Astrocyte of the spinal cord (primary cell): ENCODE data around the gene TNFSF13.

Experiments
- DNase-seq: peaks from one replicate; pipeline ENCODE4 v3.0.0; 2011; ENCODE audit warnings: low read depth, low spot score
- H3K4me3 ChIP-seq: 2 replicates; pipeline ENCODE4 v1.5.1; 2011; ENCODE audit warnings: low read depth, mild to moderate bottlenecking, low read length, moderate library complexity
- in situ Hi-C: cut with HindIII; loops from 2 replicates; pipeline ENCODE4 v1.10.0; 2017; ENCODE audit warnings: low sequenced_read_pairs
- TF ChIP-seq, protein P1 (sequence below): IDR thresholded peaks from 2 replicates; pipeline ENCODE4 v1.5.1; 2012; ENCODE audit warnings: low read depth, mild to moderate bottlenecking, low read length, inconsistent platforms

The TNFSF13 gene

DNA sequence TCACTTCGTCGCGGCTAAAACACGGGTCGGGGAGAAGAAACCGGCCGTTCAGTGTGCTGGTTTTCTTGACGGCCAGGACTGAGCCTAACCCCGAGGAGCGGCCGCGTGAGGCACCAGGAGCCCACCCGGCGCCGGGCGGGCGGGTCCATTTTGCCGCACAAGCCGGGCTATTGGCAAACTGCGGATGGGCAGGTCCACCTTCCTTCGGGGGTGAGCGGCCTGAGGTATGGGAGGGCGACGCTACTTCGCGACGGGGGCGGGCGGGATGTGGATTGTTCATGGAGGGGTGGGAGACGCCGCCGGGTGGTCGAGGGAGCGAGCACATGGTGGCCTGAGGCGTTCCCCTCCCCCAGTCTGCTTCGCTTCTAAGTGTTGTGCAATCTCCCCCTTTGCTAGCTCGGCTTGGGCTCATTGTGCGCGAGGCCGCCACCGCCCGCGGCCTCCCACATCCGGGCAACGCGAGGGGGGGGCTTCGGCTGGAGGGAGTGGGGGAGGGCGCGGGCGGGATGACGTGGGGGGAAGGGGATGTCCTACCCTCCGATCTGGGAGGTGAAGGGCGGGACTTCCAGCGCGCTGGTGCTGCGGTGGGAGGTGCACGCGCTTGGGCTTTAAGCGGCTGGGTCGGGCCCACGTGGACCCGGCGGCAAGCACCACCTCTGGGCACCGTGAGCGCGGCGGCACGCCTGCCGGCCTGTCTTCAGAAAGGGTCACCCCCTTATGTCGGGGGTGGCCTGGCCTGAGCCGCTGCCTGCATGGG lies 15.0 kb downstream of the TNFSF13 start:
- peak; percentile 94 for DNase-seq
- TF ChIP-seq, protein P1, sequence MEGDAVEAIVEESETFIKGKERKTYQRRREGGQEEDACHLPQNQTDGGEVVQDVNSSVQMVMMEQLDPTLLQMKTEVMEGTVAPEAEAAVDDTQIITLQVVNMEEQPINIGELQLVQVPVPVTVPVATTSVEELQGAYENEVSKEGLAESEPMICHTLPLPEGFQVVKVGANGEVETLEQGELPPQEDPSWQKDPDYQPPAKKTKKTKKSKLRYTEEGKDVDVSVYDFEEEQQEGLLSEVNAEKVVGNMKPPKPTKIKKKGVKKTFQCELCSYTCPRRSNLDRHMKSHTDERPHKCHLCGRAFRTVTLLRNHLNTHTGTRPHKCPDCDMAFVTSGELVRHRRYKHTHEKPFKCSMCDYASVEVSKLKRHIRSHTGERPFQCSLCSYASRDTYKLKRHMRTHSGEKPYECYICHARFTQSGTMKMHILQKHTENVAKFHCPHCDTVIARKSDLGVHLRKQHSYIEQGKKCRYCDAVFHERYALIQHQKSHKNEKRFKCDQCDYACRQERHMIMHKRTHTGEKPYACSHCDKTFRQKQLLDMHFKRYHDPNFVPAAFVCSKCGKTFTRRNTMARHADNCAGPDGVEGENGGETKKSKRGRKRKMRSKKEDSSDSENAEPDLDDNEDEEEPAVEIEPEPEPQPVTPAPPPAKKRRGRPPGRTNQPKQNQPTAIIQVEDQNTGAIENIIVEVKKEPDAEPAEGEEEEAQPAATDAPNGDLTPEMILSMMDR: no peak
- peak overlapping the region; percentile 82 for H3K4me3 ChIP-seq
- in situ Hi-C loops: no loop called here

DNA sequence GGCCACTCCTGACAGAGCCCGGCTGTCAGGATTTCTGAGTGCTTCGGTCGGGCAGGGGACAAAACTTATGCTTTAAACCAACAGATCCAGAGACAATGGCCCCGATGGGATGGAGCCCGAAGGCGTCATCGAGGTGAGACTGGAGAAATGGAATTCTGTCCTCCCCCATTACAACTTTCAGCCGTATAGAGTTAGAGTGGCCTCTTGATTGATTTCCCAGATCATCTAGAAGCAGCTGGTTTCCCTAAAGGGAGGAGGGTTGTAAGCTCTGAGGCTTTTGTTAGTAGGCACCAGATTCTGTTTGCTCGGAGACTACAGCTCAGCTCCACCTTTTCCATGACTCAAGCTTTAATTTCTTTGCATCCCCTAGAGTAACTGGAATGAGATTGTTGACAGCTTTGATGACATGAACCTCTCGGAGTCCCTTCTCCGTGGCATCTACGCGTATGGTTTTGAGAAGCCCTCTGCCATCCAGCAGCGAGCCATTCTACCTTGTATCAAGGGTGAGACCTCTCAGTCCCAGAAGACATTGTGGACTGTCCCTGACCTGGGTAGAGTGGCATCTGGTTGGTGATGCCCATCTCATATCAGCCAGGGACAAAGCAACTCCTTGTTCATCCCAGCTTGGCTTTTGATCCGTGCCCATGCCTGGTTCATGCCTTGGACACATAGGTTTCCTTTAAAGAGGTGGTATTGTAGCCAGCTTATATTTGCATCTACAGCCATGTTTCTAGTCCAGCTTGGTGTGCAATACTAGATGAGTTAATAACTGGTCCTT lies 15.8 kb downstream of the TNFSF13 start:
- peak; percentile 16 for DNase-seq
- TF ChIP-seq, protein P1: no peak
- peak overlapping the region; percentile 82 for H3K4me3 ChIP-seq
- in situ Hi-C loops: no loop called here

DNA sequence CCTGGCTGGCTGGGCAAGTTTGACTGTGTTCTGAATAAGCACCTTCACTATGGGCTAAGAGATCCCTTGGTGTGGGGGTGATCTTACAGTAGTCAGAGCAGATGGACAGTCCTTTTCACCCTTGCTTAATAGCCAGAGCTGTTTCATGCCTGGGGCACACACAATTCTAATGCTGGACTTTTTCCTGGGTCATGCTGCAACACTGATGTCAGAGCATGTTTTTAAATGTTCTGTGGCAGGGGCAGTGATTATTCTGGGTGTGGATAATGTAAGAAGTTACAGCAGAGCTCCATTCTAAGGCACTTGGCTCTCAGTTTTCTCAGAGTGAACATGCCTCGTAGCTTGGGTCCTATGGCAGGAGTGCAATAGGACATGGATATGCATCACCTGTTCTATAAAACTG lies 16.9 kb downstream of the TNFSF13 start:
- peak overlapping the region; percentile 3 for H3K4me3 ChIP-seq
- no peak for DNase-seq
- TF ChIP-seq, protein P1: no peak
- in situ Hi-C loops: no loop called here

DNA sequence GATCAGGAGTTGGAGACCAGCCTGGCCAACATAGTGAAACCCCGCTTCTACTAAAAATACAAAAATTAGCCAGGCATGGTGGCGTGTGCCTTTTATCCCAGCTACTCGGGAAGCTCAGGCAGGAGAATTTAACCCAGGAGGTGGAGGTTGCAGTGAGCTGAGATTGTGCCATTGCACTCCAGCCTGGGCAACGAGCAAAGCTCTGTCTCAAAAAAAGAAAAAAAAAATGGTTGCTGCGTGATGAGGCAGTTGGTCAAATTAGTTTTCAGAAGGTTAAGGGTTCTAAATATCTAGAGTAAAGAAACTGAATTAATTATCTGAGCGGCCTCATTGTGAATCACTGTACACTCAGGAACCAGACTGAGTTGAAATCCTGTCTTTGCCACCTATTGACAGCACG lies 17.4 kb downstream of the TNFSF13 start:
- H3K4me3 ChIP-seq: no peak overlapping the region
- DNase-seq: no peak
- in situ Hi-C loops: no loop called here
- TF ChIP-seq, protein P1: no peak

DNA sequence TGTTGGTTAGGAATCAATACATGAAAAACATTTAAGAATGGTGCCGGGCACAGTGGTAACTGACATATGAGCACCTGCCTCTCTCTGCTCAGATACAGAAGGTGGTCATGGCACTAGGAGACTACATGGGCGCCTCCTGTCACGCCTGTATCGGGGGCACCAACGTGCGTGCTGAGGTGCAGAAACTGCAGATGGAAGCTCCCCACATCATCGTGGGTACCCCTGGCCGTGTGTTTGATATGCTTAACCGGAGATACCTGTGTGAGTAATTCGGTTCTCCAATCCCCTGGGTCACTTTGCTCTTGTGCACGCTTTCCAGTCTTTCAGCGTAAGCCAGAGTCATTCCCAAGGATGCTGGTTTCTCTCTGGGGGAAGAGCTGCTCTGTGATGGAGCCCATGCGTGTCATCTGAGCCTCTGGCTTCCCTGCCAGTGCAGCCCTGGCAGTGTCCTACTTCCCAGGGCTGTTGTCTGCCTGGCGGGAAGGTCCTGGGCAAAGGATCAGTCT lies 17.9 kb downstream of the TNFSF13 start:
- no peak overlapping the region for H3K4me3 ChIP-seq
- in situ Hi-C loops: no loop called here
- TF ChIP-seq, protein P1: no peak
- DNase-seq: no peak

DNA sequence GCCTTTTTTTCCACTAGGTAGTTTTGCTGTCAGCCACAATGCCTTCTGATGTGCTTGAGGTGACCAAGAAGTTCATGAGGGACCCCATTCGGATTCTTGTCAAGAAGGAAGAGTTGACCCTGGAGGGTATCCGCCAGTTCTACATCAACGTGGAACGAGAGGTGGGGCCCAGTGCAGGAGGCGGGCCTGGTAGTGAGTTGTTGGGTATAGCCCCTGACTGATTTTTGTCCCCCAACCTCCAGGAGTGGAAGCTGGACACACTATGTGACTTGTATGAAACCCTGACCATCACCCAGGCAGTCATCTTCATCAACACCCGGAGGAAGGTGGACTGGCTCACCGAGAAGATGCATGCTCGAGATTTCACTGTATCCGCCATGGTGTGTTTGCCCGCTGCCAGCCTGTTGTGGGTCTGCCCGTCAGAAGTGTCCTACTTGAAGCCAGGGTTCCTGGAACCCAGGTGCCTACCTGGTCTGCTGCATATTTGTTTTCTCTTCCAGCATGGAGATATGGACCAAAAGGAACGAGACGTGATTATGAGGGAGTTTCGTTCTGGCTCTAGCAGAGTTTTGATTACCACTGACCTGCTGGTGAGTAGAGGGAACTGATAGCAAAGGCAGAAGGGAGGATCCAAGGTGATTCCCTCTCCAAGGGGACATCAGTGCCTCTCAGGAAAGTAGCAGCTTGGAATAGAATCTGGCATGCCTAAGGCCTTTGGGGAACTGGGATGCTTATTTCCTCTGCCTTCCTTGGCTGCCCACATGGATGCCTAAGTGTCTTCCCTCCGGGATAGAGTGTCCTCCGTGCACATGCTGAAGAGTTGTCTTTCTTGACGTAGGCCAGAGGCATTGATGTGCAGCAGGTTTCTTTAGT lies 19.0 kb downstream of the TNFSF13 start:
- TF ChIP-seq, protein P1: no peak
- no peak for DNase-seq
- no peak overlapping the region for H3K4me3 ChIP-seq
- in situ Hi-C loops: no loop called here
